NCI-H2227 (cell line): Measurements from ENCODE around the gene RABL6.
A peak's percentile ranks its signal among the peaks of the same experiment; 100 is the strongest.

Experiments used
- DNase-seq: peaks from one replicate; lab custom pipeline; 2025; ENCODE audit not compliant: unreplicated experiment; lab: John Stamatoyannopoulos, UW

The RABL6 gene

GRCh38 chr9:136845465-136846260 is 37.9 kb downstream of the RABL6 start:
- DNase-seq, result no peak

- no peak for DNase-seq
These were observed 38.8 kb downstream of the RABL6 start for GRCh38 chr9:136846376-136847087.

GRCh38 chr9:136847088-136847825 is 39.5 kb downstream of the RABL6 start:
- DNase-seq, result no peak

GRCh38 chr9:136847826-136848392 is 40.2 kb downstream of the RABL6 start:
- peak; percentile 80 for DNase-seq

- peak; percentile 68 for DNase-seq
These were observed 40.8 kb downstream of the RABL6 start for GRCh38 chr9:136848393-136849037.

- peak; percentile 98 for DNase-seq
These were observed 41.6 kb downstream of the RABL6 start, which contains the start of gene PHPT1 for GRCh38 chr9:136849038-136849959. PHPT1 (plus strand) TSS chr9:136849409; CDS start chr9:136849431, 22 bp downstream.

- no peak for DNase-seq
These were observed 42.5 kb downstream of the RABL6 start for GRCh38 chr9:136849960-136850865.

GRCh38 chr9:136850866-136851775 is 43.4 kb downstream of the RABL6 start:
- peak; percentile 25 for DNase-seq

GRCh38 chr9:136851941-136852663 is 44.4 kb downstream of the RABL6 start, which contains the start of gene MAMDC4:
MAMDC4 (plus strand) TSS chr9:136852346; CDS start chr9:136852417, 71 bp downstream.
- no peak for DNase-seq

GRCh38 chr9:136852664-136853595 is 45.2 kb downstream of the RABL6 start:
- no peak for DNase-seq

- no peak for DNase-seq
These were observed 45.9 kb downstream of the RABL6 start for GRCh38 chr9:136853596-136854112.

GRCh38 chr9:136854113-136854841 is 46.5 kb downstream of the RABL6 start:
- DNase-seq, result no peak

GRCh38 chr9:136854842-136855460 is 47.2 kb downstream of the RABL6 start:
- DNase-seq, result no peak

- DNase-seq, result no peak
These were observed 47.8 kb downstream of the RABL6 start for GRCh38 chr9:136855461-136856078.
